Tibial artery (tissue), 4 donors: ENCODE results near the gene ABCC2.
"Not testable (repeated sequence)": the region's sequence is repeated elsewhere in the genome, so short reads cannot be mapped to it uniquely, and the experiment has no call there.

Experiments used
- DNase-seq, 2 donors: peaks; one replicate each; pipeline ENCODE4 v3.0.0-alpha.2; 2019
- H3K27ac ChIP-seq, 2 donors: fragments of 200-600 bp; sonication (generic) in 1 of 2; 1 replicate in 1 of 2; 2 replicates in 1 of 2; pipeline ENCODE4 v1.5.1; 2018 to 2019; ENCODE audit warnings: mild to moderate bottlenecking in 1 of 2
- H3K27me3 ChIP-seq, 2 donors: fragments of 200-600 bp; sonication (generic) in 1 of 2; one replicate each; pipeline versions ENCODE4 v1.5.1 to v1.6.0; 2016 to 2019
- H3K36me3 ChIP-seq, 3 donors: fragments of 200-600 bp; sonication (generic) in 2 of 3; one replicate each; pipeline ENCODE4 v1.5.1; 2016 to 2019; ENCODE audit warnings: mild to moderate bottlenecking in 2 of 3
- H3K4me1 ChIP-seq, 4 donors: fragments of 200-600 bp; sonication (generic) in 2 of 4; 1 replicate in 3 of 4; 2 replicates in 1 of 4; pipeline ENCODE4 v1.5.1; 2016 to 2019
- H3K4me3 ChIP-seq, 2 donors: fragments of 200-600 bp; sonication (generic) in 1 of 2; 1 replicate in 1 of 2; 2 replicates in 1 of 2; pipeline ENCODE4 v1.5.1; 2018 to 2019; ENCODE audit warnings: mild to moderate bottlenecking in 2 of 2
- H3K9me3 ChIP-seq, 3 donors: fragments of 200-600 bp; sonication (generic) in 1 of 3; one replicate each; pipeline ENCODE4 v1.5.1; 2016 to 2019
- intact Hi-C: fragments of 100-400 bp; cut with DNase I; formaldehyde crosslinking; loops from one replicate; pipeline ENCODE4 v1.15.0; 2023; ENCODE audit warnings: low total_unique reads
- TF ChIP-seq, protein P1 (sequence below), 2 experiments: fragments of 200-600 bp in 1 of 2; fragments of 450-650 bp in 1 of 2; IDR thresholded peaks; one replicate each; pipeline ENCODE4 v1.5.1; 2017 to 2019; ENCODE audit warnings: antibody characterized with exemption in 2 of 2, mild to moderate bottlenecking in 1 of 2, moderate library complexity in 1 of 2

ABCC2 gene

DNA sequence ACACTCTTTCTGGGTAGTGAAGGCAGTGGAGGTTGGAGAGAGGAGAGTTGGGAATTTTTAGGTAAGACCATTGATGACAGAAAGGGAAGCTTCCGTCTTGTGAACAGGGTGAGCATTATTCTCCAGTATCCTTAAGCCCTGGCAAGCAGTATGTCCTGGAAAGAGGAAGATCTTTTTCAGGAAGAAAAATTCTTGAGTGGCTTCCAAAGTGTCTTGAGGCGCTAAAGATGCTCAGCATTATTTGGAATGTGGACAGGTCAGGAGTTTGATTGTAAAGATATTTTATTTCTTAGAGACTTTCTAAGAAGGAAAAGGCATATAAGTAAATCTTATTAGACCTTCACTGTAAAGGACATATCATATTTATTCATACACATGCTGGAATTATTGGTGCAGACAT lies 54.3 kb downstream of the ABCC2 start:
- no peak for DNase-seq
- no peaks in the 10 kb centered on the region for H3K36me3 ChIP-seq
- H3K27me3 ChIP-seq: no peaks in the 10 kb centered on the region
- H3K27ac ChIP-seq: no peak overlapping the region
- intact Hi-C loops: no loop called here
- no peaks in the 10 kb centered on the region for H3K4me1 ChIP-seq
- H3K9me3 ChIP-seq: no peaks in the 10 kb centered on the region
- no peak overlapping the region for H3K4me3 ChIP-seq
- TF ChIP-seq, protein P1, sequence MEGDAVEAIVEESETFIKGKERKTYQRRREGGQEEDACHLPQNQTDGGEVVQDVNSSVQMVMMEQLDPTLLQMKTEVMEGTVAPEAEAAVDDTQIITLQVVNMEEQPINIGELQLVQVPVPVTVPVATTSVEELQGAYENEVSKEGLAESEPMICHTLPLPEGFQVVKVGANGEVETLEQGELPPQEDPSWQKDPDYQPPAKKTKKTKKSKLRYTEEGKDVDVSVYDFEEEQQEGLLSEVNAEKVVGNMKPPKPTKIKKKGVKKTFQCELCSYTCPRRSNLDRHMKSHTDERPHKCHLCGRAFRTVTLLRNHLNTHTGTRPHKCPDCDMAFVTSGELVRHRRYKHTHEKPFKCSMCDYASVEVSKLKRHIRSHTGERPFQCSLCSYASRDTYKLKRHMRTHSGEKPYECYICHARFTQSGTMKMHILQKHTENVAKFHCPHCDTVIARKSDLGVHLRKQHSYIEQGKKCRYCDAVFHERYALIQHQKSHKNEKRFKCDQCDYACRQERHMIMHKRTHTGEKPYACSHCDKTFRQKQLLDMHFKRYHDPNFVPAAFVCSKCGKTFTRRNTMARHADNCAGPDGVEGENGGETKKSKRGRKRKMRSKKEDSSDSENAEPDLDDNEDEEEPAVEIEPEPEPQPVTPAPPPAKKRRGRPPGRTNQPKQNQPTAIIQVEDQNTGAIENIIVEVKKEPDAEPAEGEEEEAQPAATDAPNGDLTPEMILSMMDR (IDR thresholded peaks at IDR 0.05): no peak

DNA sequence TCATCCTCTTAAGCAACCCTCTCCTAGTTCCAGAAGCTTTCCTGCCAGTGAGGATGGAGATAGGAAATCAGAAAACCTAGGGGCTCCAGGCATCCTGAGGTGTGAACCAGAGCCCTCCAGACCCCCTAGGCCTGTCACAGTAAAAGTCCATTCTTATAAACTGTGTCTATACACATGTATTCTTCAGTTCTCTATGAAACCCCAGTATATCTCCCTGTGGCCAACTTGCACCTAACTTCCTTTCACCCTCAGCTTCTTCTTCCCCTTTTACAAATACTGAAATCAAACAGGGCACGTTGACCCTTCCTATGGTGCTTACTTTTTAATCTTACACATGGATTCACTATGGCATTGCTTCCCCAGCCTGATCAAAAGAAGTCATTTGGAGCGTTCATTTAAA lies 58.4 kb downstream of the ABCC2 start:
- H3K27ac ChIP-seq, H3K4me1 ChIP-seq, intact Hi-C loops, DNase-seq, H3K9me3 ChIP-seq, H3K4me3 ChIP-seq, H3K27me3 ChIP-seq, H3K36me3 ChIP-seq: not testable (repeated sequence)

DNA sequence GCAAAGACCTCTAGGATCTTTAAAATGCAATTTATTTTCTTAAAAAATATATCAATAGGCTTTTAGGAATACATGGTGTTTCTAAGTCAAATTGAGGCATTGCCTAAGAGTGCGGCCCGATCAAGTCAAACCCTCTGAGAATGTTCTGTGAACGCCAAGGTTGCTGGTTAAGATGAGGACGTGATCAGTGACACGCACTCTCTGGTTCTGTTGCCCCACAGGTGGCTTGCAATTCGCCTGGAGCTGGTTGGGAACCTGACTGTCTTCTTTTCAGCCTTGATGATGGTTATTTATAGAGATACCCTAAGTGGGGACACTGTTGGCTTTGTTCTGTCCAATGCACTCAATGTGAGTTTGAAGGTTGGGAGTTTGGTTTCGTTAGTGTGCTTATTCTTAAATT lies 59.3 kb downstream of the ABCC2 start:
- Histone ChIP-seq H3K9me3 (no peaks in the 10 kb centered on the region), H3K4me3 (no peak overlapping the region), H3K27me3 (no peaks in the 10 kb centered on the region), H3K36me3 (no peaks in the 10 kb centered on the region), H3K27ac (no peak overlapping the region), H3K4me1 (peaks cover 0 to 7% (median 4%) of the 10 kb centered on the region in 4 donors)
- TF ChIP-seq, protein P1 (IDR thresholded peaks at IDR 0.05): no peak
- no peak for DNase-seq
- intact Hi-C loops: no loop called here

DNA sequence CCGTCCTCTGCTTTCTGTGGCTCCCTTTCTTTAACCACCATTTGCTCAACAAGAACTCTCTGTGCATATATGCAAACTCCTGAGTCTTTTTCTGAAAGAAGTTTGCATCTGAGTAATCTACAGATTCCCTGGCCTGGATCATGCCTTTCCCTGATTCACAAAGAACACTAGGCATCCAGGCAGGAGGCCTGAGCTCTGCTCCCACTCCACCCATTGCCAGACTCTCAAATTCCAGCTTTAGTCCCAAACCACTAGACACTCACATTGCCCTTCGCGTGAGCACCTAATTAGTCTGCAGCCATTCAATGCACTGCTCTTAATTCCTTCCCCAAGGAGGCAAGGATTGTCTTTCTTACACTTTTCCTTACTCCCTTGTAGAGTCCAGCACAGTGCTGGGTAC lies 60.9 kb downstream of the ABCC2 start:
- Histone ChIP-seq H3K4me3 (no peak overlapping the region), H3K27ac (no peak overlapping the region), H3K4me1 (peaks cover 0 to 7% (median 4%) of the 10 kb centered on the region in 4 donors), H3K36me3 (no peaks in the 10 kb centered on the region), H3K27me3 (no peaks in the 10 kb centered on the region), H3K9me3 (no peaks in the 10 kb centered on the region)
- no peak for DNase-seq
- intact Hi-C loops: no loop called here
- TF ChIP-seq, protein P1 (IDR thresholded peaks at IDR 0.05): no peak

DNA sequence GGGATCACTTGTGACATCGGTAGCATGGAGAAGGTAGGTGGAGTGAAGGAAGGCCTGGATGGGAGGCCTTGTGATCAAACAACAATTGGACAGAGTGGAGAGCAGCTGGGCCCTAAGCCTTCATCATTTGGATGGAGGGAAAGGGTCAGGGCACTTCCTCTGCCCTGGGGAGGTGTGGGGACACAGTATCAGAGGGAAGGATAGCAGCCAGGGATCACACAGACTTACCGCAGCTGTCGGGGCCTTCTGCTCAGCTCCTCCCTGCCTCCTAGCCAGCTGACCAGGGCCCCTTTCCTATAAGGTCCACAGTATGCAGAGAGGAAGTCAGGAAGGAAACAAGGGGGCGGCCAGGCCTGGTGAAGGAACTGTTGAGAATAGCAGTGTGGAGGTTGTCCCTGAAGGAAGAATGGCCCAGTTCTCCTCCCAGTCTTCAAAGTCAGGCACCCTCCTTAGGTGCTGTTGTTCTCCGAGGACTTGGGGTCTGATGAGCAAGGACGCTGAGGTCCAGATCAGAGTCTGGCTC lies 62.1 kb downstream of the ABCC2 start:
- no peak overlapping the region for H3K4me3 ChIP-seq
- intact Hi-C loops: no loop called here
- peaks cover 0 to 7% (median 4%) of the 10 kb centered on the region in 4 donors for H3K4me1 ChIP-seq
- no peak overlapping the region for H3K27ac ChIP-seq
- H3K27me3 ChIP-seq: no peaks in the 10 kb centered on the region
- DNase-seq: no peak
- TF ChIP-seq, protein P1 (IDR thresholded peaks at IDR 0.05): no peak
- H3K9me3 ChIP-seq: no peaks in the 10 kb centered on the region
- H3K36me3 ChIP-seq: no peaks in the 10 kb centered on the region

DNA sequence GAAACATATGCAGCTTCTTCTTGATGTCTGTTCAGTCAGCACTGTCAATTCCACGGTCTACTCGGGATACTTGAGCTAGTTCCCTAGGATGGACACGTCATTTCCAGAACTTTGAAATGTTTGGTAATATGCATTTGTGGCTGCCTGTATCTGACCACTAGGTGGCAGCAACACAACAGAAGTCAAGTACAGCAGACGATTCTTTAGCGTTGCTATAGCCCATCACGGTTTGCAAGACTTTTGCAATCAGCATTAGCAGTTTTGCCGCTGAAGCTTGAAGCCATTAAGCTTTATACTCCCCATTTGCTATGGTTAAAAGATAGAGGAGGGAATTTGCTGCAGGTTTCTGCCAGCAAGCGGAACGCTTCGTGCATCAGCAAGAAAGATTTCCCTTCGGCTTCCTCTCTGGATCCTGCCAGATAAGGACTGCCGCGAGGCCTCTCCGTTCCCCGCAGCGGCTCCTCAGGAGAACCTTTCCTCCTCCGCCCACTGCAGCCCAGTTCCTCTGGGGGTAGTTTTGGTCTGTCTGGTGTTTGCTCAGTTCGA lies 63.5 kb downstream of the ABCC2 start:
- intact Hi-C loops: loop anchor here (2.0 kb wide), 1 partner anchor 201 kb away; no protein-coding TSS in a partner anchor
- Histone ChIP-seq H3K4me3 (peak overlapping the region; percentile 27 to 38), H3K27ac (no peak overlapping the region), H3K36me3 (no peaks in the 10 kb centered on the region), H3K4me1 (peaks cover 0 to 7% (median 4%) of the 10 kb centered on the region in 4 donors), H3K9me3 (no peaks in the 10 kb centered on the region), H3K27me3 (no peaks in the 10 kb centered on the region)
- DNase-seq: peak; percentile 84 to 87
- TF ChIP-seq, protein P1 (IDR thresholded peaks at IDR 0.05): peak; percentile 89 to 95
